NCI-H1694 treated with DMSO at 0.1 percent for 48 hours (cell line): Measurements from ENCODE around the gene YIPF3.
"Not testable (repeated sequence)": the region's sequence is repeated elsewhere in the genome, so short reads cannot be mapped to it uniquely, and the experiment has no call there.

Experiments used
- DNase-seq: peaks from one replicate; lab custom pipeline; 2025; lab: John Stamatoyannopoulos, UW

YIPF3 gene

GRCh38 chr6:43509984-43510826 is 6.5 kb downstream of the YIPF3 start, which contains the start of gene LRRC73:
TSS of gene LRRC73 (minus strand) at chr6:43510346. CDS start at chr6:43509785, 561 bp downstream.
- DNase-seq: no peak

GRCh38 chr6:43509142-43509983 is 7.4 kb downstream of the YIPF3 start:
- DNase-seq: no peak

GRCh38 chr6:43508481-43509141 is 8.1 kb downstream of the YIPF3 start:
- DNase-seq: no peak

GRCh38 chr6:43506667-43507471 is 9.9 kb downstream of the YIPF3 start:
- DNase-seq: peak; percentile 67

DNA sequence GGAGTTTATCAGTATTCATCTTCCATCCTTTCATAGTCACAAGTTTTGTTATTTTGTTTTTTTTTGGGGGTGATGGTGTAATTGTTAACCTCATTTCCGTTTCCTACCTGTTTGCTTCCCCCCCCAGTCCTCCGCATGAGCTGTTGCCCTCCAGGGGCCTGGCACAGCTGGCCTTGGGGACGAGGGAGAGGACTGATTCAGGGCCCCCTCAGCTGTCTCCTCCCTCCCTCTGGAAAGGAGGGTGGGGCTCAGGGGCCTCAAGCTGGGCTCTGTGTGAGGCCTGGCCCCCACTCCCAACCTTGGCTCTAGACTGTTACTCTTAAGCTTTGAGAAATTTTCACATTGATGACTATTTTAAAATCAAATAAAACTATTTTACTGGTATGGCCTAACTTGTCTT is 10.6 kb downstream of the YIPF3 start:
- DNase-seq: no peak

GRCh38 chr6:43505718-43506117 is 11.0 kb downstream of the YIPF3 start:
- no peak for DNase-seq

- DNase-seq: no peak
Measured at GRCh38 chr6:43504756-43505593, 11.8 kb downstream of the YIPF3 start.

GRCh38 chr6:43503443-43503842 is 13.3 kb downstream of the YIPF3 start:
- no peak for DNase-seq

DNA sequence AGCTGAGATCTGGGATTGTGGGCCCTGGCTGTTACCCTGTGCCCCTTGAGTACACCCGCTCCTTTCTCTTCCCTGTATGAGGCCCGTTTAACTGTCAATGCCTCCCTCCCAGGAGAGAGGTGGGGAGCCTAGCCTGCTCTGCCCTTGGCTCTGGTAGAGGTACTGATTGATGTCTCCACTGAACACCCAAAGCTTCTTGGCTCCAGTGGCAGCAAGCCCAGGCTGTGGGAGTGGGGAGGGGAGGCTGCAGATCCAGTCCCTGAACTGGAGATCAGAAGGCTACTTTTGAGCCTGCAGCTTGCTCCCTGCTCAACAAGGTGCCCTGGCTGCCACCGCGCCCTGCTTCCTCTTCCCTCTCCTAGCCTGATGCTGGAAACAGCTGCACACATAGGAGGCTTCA is 14.1 kb downstream of the YIPF3 start:
- DNase-seq: no peak

- no peak for DNase-seq
Measured at GRCh38 chr6:43500921-43501320, 15.8 kb downstream of the YIPF3 start.

GRCh38 chr6:43499028-43499815 is 17.5 kb downstream of the YIPF3 start:
- no peak for DNase-seq

GRCh38 chr6:43498291-43498690 is 18.4 kb downstream of the YIPF3 start:
- not testable (repeated sequence) for DNase-seq

DNA sequence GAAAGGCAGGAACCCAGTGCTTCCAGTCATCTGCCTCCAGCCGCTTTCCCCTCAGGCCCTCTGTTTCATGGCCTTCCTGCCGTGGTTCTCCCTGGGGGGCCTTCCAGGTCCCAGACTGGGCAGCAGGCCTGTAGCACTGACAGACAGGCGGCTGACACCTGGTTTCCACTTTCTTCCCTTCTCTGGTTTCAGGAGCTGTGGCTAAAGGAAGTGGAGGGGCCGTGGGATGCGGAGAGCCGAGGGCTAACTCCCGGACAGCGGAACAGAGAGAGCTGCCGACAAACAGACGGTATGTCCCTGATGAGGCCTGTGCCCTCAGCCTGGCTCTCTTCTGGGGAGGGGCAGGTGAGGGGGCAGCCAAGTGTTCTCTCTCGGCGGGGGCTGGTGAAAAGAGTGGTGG is 19.0 kb downstream of the YIPF3 start:
- no peak for DNase-seq

GRCh38 chr6:43497129-43497396 is 19.7 kb downstream of the YIPF3 start:
- DNase-seq: no peak

GRCh38 chr6:43496370-43497128 is 20.2 kb downstream of the YIPF3 start:
- peak; percentile 22 for DNase-seq

DNA sequence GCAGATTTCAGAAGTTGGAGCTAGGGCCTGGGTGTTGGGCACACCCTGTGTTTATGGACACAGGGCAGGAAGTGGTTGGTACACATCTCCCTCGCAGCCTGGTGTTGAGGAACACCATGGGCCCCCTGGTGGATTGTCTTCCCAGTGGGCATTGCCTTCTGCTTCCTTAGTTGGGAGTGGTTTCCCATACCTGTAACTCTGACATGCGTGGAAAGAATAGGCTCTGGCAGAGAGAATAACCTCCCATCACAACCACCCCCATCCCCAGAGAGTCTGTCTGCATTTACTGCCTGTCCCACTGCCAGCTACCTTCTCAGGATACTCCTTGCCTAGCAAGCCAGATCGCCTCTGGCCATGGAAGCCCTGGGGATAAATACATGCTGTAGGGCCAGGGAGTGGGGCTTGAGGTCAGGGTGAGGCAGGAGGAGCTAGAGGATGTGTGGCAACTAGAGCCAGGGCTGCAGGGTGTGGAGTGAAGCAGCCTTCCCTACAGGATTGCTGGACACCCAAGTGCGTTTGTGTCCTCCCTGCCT is 21.3 kb downstream of the YIPF3 start:
- DNase-seq: no peak

DNA sequence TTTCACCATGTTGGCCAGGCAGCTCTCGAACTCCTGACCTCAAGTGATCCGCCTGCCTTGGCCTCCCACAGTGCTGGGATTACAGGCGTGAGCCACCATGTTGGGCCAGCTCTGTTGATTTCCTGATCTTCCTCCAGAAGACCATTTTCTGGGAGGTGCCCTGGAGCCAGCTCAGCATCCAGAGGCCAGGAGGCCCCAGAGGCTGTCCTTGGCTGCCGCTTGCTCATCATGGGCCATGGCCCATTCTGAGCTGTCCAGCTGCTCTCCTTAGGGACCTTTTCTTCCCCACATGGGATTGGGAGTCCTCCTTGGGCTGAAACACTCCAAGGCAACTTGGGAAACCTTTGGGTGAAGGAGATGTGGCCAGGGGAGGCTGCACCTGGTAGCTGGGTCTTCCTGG is 22.0 kb downstream of the YIPF3 start:
- DNase-seq: no peak

GRCh38 chr6:43494321-43494720 is 22.4 kb downstream of the YIPF3 start:
- no peak for DNase-seq

- no peak for DNase-seq
Measured at GRCh38 chr6:43493833-43494232, 22.9 kb downstream of the YIPF3 start.
